Spleen (tissue), 11 donors: ENCODE data around the gene SHC2. TPM values are rescaled to one million over a fixed set of nuclear protein-coding genes. Genes with fewer than 3 reads are reported as not detected.

Source experiments
- DNase-seq: peaks from one replicate; pipeline ENCODE4 v3.0.0-alpha.2; 2020
- H3K27ac ChIP-seq, 8 donors: fragments of 200-600 bp; sonication (generic) in 7 of 8; 1 replicate in 4 of 8; 2 replicates in 4 of 8; pipeline versions ENCODE4 v1.5.0 to v1.8.0; 2016 to 2021; ENCODE audit warnings: inconsistent platforms in 4 of 8, mild to moderate bottlenecking in 4 of 8, moderate library complexity in 1 of 8
- H3K27me3 ChIP-seq, 7 donors: fragments of 200-600 bp; sonication (generic) in 6 of 7; replicated peaks in 1 of 7; 1 replicate in 4 of 7; 2 replicates in 3 of 7; pipeline versions ENCODE4 v1.5.0 to v1.8.0; 2016 to 2021; ENCODE audit warnings: inconsistent platforms in 3 of 7, mild to moderate bottlenecking in 1 of 7
- H3K36me3 ChIP-seq, 6 donors: fragments of 200-600 bp; sonication (generic) in 5 of 6; 1 replicate in 4 of 6; 2 replicates in 2 of 6; pipeline versions ENCODE4 v1.5.0 to v1.8.0; 2016 to 2021; ENCODE audit warnings: inconsistent platforms in 2 of 6
- H3K4me1 ChIP-seq, 6 donors: fragments of 200-600 bp; sonication (generic) in 5 of 6; 1 replicate in 3 of 6; 2 replicates in 3 of 6; pipeline versions ENCODE4 v1.5.0 to v1.8.0; 2016 to 2021; ENCODE audit warnings: inconsistent platforms in 3 of 6
- H3K4me3 ChIP-seq, 8 donors: fragments of 200-600 bp; sonication (generic) in 7 of 8; 1 replicate in 4 of 8; 2 replicates in 4 of 8; pipeline versions ENCODE4 v1.5.0 to v1.8.0; 2016 to 2021; ENCODE audit warnings: inconsistent platforms in 4 of 8, mild to moderate bottlenecking in 4 of 8, moderate library complexity in 2 of 8
- H3K9me3 ChIP-seq, 8 donors: fragments of 200-600 bp; sonication (generic) in 7 of 8; 1 replicate in 4 of 8; 2 replicates in 4 of 8; pipeline versions ENCODE4 v1.5.0 to v1.8.0; 2016 to 2021; ENCODE audit warnings: inconsistent platforms in 4 of 8
- CTCF ChIP-seq, 11 experiments: fragments of 200-600 bp in 7 of 11; fragments of 450-650 bp in 4 of 11; sonication (generic) in 4 of 11; IDR thresholded peaks in 8 of 11; conservative IDR thresholded peaks in 3 of 11; 1 replicate in 7 of 11; 2 replicates in 4 of 11; pipeline versions ENCODE4 v1.4.0 to v1.8.0; 2016 to 2021; ENCODE audit warnings: antibody characterized with exemption in 11 of 11, inconsistent platforms in 4 of 11, mild to moderate bottlenecking in 1 of 11
- POLR2A ChIP-seq, 3 donors: fragments of 450-650 bp; IDR thresholded peaks; one replicate each; pipeline ENCODE4 v1.5.1; 2017; ENCODE audit warnings: antibody characterized with exemption in 3 of 3, mild to moderate bottlenecking in 1 of 3
- POLR2AphosphoS5 ChIP-seq, 3 donors: sonication (generic); formaldehyde crosslinking; IDR thresholded peaks; one replicate each; pipeline ENCODE4 v1.5.1; 2017; ENCODE audit warnings: antibody characterized with exemption in 3 of 3
- WGBS, 5 donors: extraction: QIAGEN DNeasy Blood & Tissue Kit in 3 of 5; methylation state at CpG; one replicate each; pipeline versions ENCODE4 v1.1.5 to v1.1.7; 2013 to 2018; 5-methylcytosine and 5-hydroxymethylcytosine counted together
- intact Hi-C: fragments of 100-400 bp; cut with DNase I; formaldehyde crosslinking; loops from one replicate; pipeline ENCODE4 v1.15.0; 2023; ENCODE audit warnings: low total_unique reads
- polyA plus RNA-seq, 3 donors: library from polyadenylated mRNA; stranded (reverse); fragments of 200-250 nt; gene quantifications; one replicate each; pipeline ENCODE4 v1.2.1, GENCODE V29; 2013
- total RNA-seq, 7 donors: library from RNA; depleted of rRNA in 3 of 7; stranded (reverse); fragments of >200 nt in 3 of 7; fragmentation: NEBNext Ultra II Directional in 4 of 7; extraction: Animal tissue kit (Norgen Biotek cat#: 25700) in 4 of 7; gene quantifications; one replicate each; pipeline versions ENCODE4 v1.1.0 to v1.2.1, GENCODE V29; 2016 to 2021
- donor health status: healthy with polysubstance abuse.
- donor health status: DM: no; HTN: no; CAD: no; lungs with moderate emphysema.
- donor health status: DM: no; HTN: no; CAD: no.
- donor health status: Bipolar disorder and iron deficiency.
- donor health status: healthy.
- donor health status: DM: no; HTN: no; CAD: no.
- donor health status: DM: yes; HTN: yes; CAD: no.

The SHC2 gene
- total and polyA plus RNA-seq, 10 donors, result 19.6 to 123 (median 45.2) TPM

- Histone ChIP-seq H3K4me3 (no peak overlapping the region), H3K27me3 (peaks cover 0 to 21% (median 0%) of the 10 kb centered on the region in 7 donors), H3K27ac (peak overlapping the region; percentile 15 to 83 (median 74)), H3K36me3 (no peaks in the 10 kb centered on the region), H3K9me3 (no peaks in the 10 kb centered on the region), H3K4me1 (peaks cover 0 to 17% (median 5%) of the 10 kb centered on the region in 6 donors)
- TF ChIP-seq POLR2A (IDR thresholded peaks at IDR 0.05) (no peak), POLR2AphosphoS5 (IDR thresholded peaks at IDR 0.05) (peak; percentile 38 to 67 (median 61)), CTCF (IDR thresholded peaks at IDR 0.05 in 8 of 11, conservative IDR thresholded peaks at IDR 0.05 in 3 of 11) (peak in 2 of 11 experiments; percentile 23 to 29)
- intact Hi-C loops, result no loop called here
- WGBS, 5 donors, result 55 to 77% (median 59%) methylated on average over 10 to 57 of the region's 57 CpGs
- DNase-seq, result peak; percentile 75
Measured at GRCh38 chr19:474126-475078, 13.6 kb upstream of the SHC2 start.

GRCh38 chr19:472005-472858 is 11.4 kb upstream of the SHC2 start:
- H3K27me3 ChIP-seq, result peaks cover 0 to 21% (median 0%) of the 10 kb centered on the region in 7 donors
- no peak for DNase-seq
- H3K4me1 ChIP-seq, result peaks cover 0 to 17% (median 5%) of the 10 kb centered on the region in 6 donors
- peak overlapping the region in 1 of 8 donors; percentile 48 for H3K27ac ChIP-seq
- H3K4me3 ChIP-seq, result no peak overlapping the region
- no peak for TF ChIP-seq POLR2A (IDR thresholded peaks at IDR 0.05)
- no peak for TF ChIP-seq CTCF (IDR thresholded peaks at IDR 0.05 in 8 of 11, conservative IDR thresholded peaks at IDR 0.05 in 3 of 11)
- no peak for TF ChIP-seq POLR2AphosphoS5 (IDR thresholded peaks at IDR 0.05)
- no peaks in the 10 kb centered on the region for H3K36me3 ChIP-seq
- intact Hi-C loops, result no loop called here
- H3K9me3 ChIP-seq, result no peaks in the 10 kb centered on the region
- WGBS, 5 donors, result 67 to 83% (median 78%) methylated on average over 12 to 23 of the region's 23 CpGs

- H3K36me3 ChIP-seq, result no peaks in the 10 kb centered on the region
- 77 to 82% (median 80%) methylated on average over 14 to 20 of the region's 20 CpGs for WGBS, 5 donors
- TF ChIP-seq POLR2AphosphoS5 (IDR thresholded peaks at IDR 0.05), result no peak
- no peak for TF ChIP-seq POLR2A (IDR thresholded peaks at IDR 0.05)
- no peak for TF ChIP-seq CTCF (IDR thresholded peaks at IDR 0.05 in 8 of 11, conservative IDR thresholded peaks at IDR 0.05 in 3 of 11)
- no peak overlapping the region for H3K27ac ChIP-seq
- DNase-seq, result peak; percentile 72
- intact Hi-C loops, result no loop called here
- H3K27me3 ChIP-seq, result peaks cover 0 to 17% (median 0%) of the 10 kb centered on the region in 7 donors
- H3K4me1 ChIP-seq, result peaks cover 0 to 17% (median 5%) of the 10 kb centered on the region in 6 donors
- H3K9me3 ChIP-seq, result no peaks in the 10 kb centered on the region
- no peak overlapping the region for H3K4me3 ChIP-seq
Measured at GRCh38 chr19:470701-471100, 9.9 kb upstream of the SHC2 start.
